Endothelial cell of umbilical vein (primary cell): ENCODE results near the gene VPS36. TPM values are rescaled to one million over a fixed set of nuclear protein-coding genes. Genes with fewer than 3 reads are reported as not detected.

Experiments
- BruUV-seq: library from RNA; stranded (reverse); fragments of 400-500 nt; replicated peaks from 2 replicates; lab custom pipeline; 2021; lab: Mats Ljungman, UMichigan
- CTCF ChIA-PET: fragments of 300-600, 350-600 bp; sonication (Branson Sonifier 250); formaldehyde crosslinking; loops from one replicate; lab custom pipeline; 2021; ENCODE audit warnings: antibody characterized with exemption, inconsistent platforms; lab: Charles Lee
- POLR2A ChIA-PET: fragments of 300-600, 350-600 bp; sonication (Branson Sonifier 250); formaldehyde crosslinking; loops from one replicate; lab custom pipeline; 2021; ENCODE audit warnings: antibody characterized with exemption, inconsistent platforms; lab: Charles Lee
- DNase-seq: peaks from one replicate; pipeline ENCODE4 v3.0.0-alpha.2; 2011; ENCODE audit warnings: low read depth, low spot score
- FAIRE-seq: peaks from 2 replicates; lab custom pipeline; 2011; peaks lifted over from hg19 to GRCh38; lab: Jason Lieb, UNC
- H2AFZ ChIP-seq: 2 replicates; pipeline ENCODE4 v1.6.0; 2012; ENCODE audit warnings: low read depth, low read length, control low read depth, inconsistent platforms
- H3K27ac ChIP-seq: 2 replicates; pipeline ENCODE4 v1.5.1; 2011; ENCODE audit warnings: low read depth, mild to moderate bottlenecking, control low read depth, low read length, moderate library complexity; ENCODE audit not compliant: insufficient read depth
- H3K27me3 ChIP-seq, 2 experiments: 2 replicates each; pipeline versions ENCODE4 v1.6.0 to v1.6.1; 2011; ENCODE audit warnings: low read length in 2 of 2, mixed read lengths in 1 of 2; ENCODE audit not compliant: control insufficient read depth in 2 of 2, insufficient read depth in 2 of 2
- H3K36me3 ChIP-seq, 2 experiments: 2 replicates in 1 of 2; 3 replicates in 1 of 2; pipeline ENCODE4 v1.5.1; 2011; ENCODE audit warnings: low read length in 2 of 2, mild to moderate bottlenecking in 1 of 2, moderate library complexity in 1 of 2; ENCODE audit not compliant: control insufficient read depth in 2 of 2, insufficient read depth in 2 of 2; ENCODE audit errors: extremely low read depth in 1 of 2
- H3K4me1 ChIP-seq: 3 replicates; pipeline ENCODE4 v1.5.1; 2011; ENCODE audit warnings: mild to moderate bottlenecking, low read length; ENCODE audit not compliant: control insufficient read depth, insufficient read depth; ENCODE audit errors: extremely low read depth
- H3K4me2 ChIP-seq: 2 replicates; pipeline ENCODE4 v1.6.1; 2011; ENCODE audit warnings: low read length, control low read depth, mixed read lengths; ENCODE audit not compliant: insufficient read depth
- H3K4me3 ChIP-seq, 3 experiments: fragments of 200-600 bp in 1 of 3; sonication (generic), shearing (Covaris generic) in 1 of 3; replicated peaks in 1 of 3; 2 replicates each; pipeline ENCODE4 v1.5.1; 2011 to 2016; ENCODE audit warnings: control low read depth in 3 of 3, low read length in 3 of 3, mild to moderate bottlenecking in 2 of 3, inconsistent platforms in 1 of 3, low read depth in 1 of 3, moderate library complexity in 1 of 3; ENCODE audit not compliant: insufficient read depth in 1 of 3
- H3K79me2 ChIP-seq: 2 replicates; pipeline ENCODE4 v1.6.0; 2012; ENCODE audit warnings: low read length, inconsistent platforms; ENCODE audit not compliant: control insufficient read depth, insufficient read depth
- H3K9ac ChIP-seq: replicated peaks from 2 replicates; pipeline ENCODE3; 2011; ENCODE audit warnings: low read length, control low read depth; ENCODE audit not compliant: insufficient read depth; ENCODE audit errors: extremely low read depth
- H3K9me1 ChIP-seq: replicated peaks from 3 replicates; pipeline ENCODE4 v1.6.0; 2011; ENCODE audit warnings: mild to moderate bottlenecking, low read length; ENCODE audit not compliant: control insufficient read depth, insufficient read depth; ENCODE audit errors: extremely low read depth
- H3K9me3 ChIP-seq: replicated peaks from 2 replicates; pipeline ENCODE4 v1.5.1; 2012; ENCODE audit warnings: low read length, inconsistent platforms; ENCODE audit not compliant: control insufficient read depth, insufficient read depth
- H4K20me1 ChIP-seq: replicated peaks from 2 replicates; pipeline ENCODE3; 2011; ENCODE audit warnings: mild to moderate bottlenecking, low read length; ENCODE audit not compliant: control insufficient read depth, insufficient read depth; ENCODE audit errors: extremely low read depth
- CTCF ChIP-seq, 2 donors: IDR thresholded peaks; 1 replicate in 1 of 2; 2 replicates in 1 of 2; pipeline ENCODE4 v1.5.1; 2011; ENCODE audit warnings: low read length in 2 of 2, mild to moderate bottlenecking in 2 of 2, moderate library complexity in 2 of 2, control low read depth in 1 of 2, inconsistent platforms in 1 of 2, low read depth in 1 of 2; ENCODE audit not compliant: insufficient read depth in 1 of 2; ENCODE audit errors: extremely low read depth in 1 of 2
- EZH2 ChIP-seq: IDR thresholded peaks from 2 replicates; pipeline ENCODE4 v1.6.1; 2012; ENCODE audit warnings: borderline replicate concordance, low read depth, mild to moderate bottlenecking, moderate library complexity, low read length, inconsistent platforms; ENCODE audit not compliant: severe bottlenecking
- FOS ChIP-seq: IDR thresholded peaks from 2 replicates; pipeline ENCODE4 v1.6.1; 2011; ENCODE audit warnings: mild to moderate bottlenecking, low read length, moderate library complexity, borderline replicate concordance; ENCODE audit not compliant: insufficient read depth
- GATA2 ChIP-seq: IDR thresholded peaks from 2 replicates; pipeline ENCODE4 v1.7.0; 2011; ENCODE audit warnings: low read depth, mild to moderate bottlenecking, moderate library complexity, mixed read lengths, low read length; ENCODE audit not compliant: insufficient read length, insufficient read depth
- JUN ChIP-seq: IDR thresholded peaks from 2 replicates; pipeline ENCODE4 v1.6.1; 2011; ENCODE audit warnings: borderline replicate concordance, low read depth; ENCODE audit not compliant: insufficient read length, insufficient read depth
- MAX ChIP-seq: IDR thresholded peaks from 2 replicates; pipeline ENCODE4 v1.6.1; 2011; ENCODE audit not compliant: insufficient read depth, insufficient read length
- MYC ChIP-seq: IDR thresholded peaks from one replicate; pipeline ENCODE4 v1.6.1; 2011; ENCODE audit warnings: mild to moderate bottlenecking, low read depth, low read length
- POLR2A ChIP-seq: IDR thresholded peaks from 2 replicates; pipeline ENCODE4 v1.6.1; 2012; ENCODE audit warnings: low read depth, mild to moderate bottlenecking, control low read depth, low read length
- POLR2AphosphoS5 ChIP-seq: IDR thresholded peaks from 2 replicates; pipeline ENCODE4 v1.6.1; 2012; ENCODE audit warnings: low read depth, mild to moderate bottlenecking, control low read depth, low read length, moderate library complexity; ENCODE audit not compliant: insufficient read depth
- dilution Hi-C: fragments of 300-500 bp; cut with MboI; formaldehyde crosslinking; loops from one replicate; pipeline ENCODE4 v1.15.0; 2019; ENCODE audit warnings: low sequenced_read_pairs; ENCODE audit not compliant: extremely low pct_ligation_motif_present
- intact Hi-C: fragments of 100-400 bp; cut with micrococcal nuclease; formaldehyde crosslinking; loops from one replicate; pipeline ENCODE4 v1.10.0; 2022
- polyA plus RNA-seq, 4 experiments: library from polyadenylated mRNA; depleted of rRNA in 3 of 4; stranded (reverse) in 3 of 4; unstranded in 1 of 4; fragments of >200 nt; gene quantifications; 2 replicates each; pipeline versions ENCODE4 v1.2.1 to v1.2.3, GENCODE V29; 2011 to 2012; ENCODE audit warnings: missing spikeins in 1 of 4
- total RNA-seq: library from RNA; stranded (reverse); gene quantifications from 2 replicates; pipeline ENCODE4 v1.2.3, GENCODE V29; 2021

Gene VPS36
- total and polyA plus RNA-seq, 2 donors (not counting 3 experiments of a cell fraction or from before 2014, with no cell fraction given) = 14.3 to 32.3 TPM

GRCh38 chr13:52447354-52447753, 3.1 kb downstream of the VPS36 start:
- H2AFZ ChIP-seq = no peak overlapping the region
- no peak for DNase-seq

More at GRCh38 chr13:52447354-52447753, 3.1 kb downstream of the VPS36 start:
- ChIA-PET CTCF (interaction anchor here (1.6 to 5.4 kb wide), 6 partner anchors 8 to 102 kb away, joined by 5 to 210 read pairs (median 76); partner anchors contain the start of gene THSD1), POLR2A (interaction anchor here (0.7 to 4.0 kb wide), 3 partner anchors 31 to 43 kb away, joined by 3 to 16 read pairs (median 4); partner anchors contain the start of gene THSD1)
- H3K4me1 ChIP-seq = peaks cover 20% of the 10 kb centered on the region
- TF ChIP-seq GATA2 (no peak), POLR2AphosphoS5 (no peak), FOS (no peak), MAX (no peak), POLR2A (no peak), EZH2 (no peak), JUN (no peak), MYC (no peak), CTCF (IDR thresholded peaks at IDR 0.05; ENCODE audit: extremely low read depth in 1 of 2, insufficient read depth in 1 of 2, low read depth in 1 of 2, low read length in 2 of 2) (no peak)
- peak overlapping the region; percentile 12 for H3K4me2 ChIP-seq
- H3K9ac ChIP-seq = no peak overlapping the region
- H3K27me3 ChIP-seq = no peaks in the 10 kb centered on the region
- dilution Hi-C loops = no loop called here
- H3K9me1 ChIP-seq = no peaks in the 10 kb centered on the region
- no peaks in the 10 kb centered on the region for H4K20me1 ChIP-seq
- no TSS peak for BruUV-seq
- H3K9me3 ChIP-seq = no peaks in the 10 kb centered on the region
- no peak for FAIRE-seq
- no peak overlapping the region for H3K27ac ChIP-seq
- no peak overlapping the region for H3K4me3 ChIP-seq
- peaks cover 0 to 8% of the 10 kb centered on the region in 2 experiments for H3K36me3 ChIP-seq
- peaks cover 57% of the 10 kb centered on the region for H3K79me2 ChIP-seq
- intact Hi-C loops = no loop called here
